Measurements from ENCODE around the gene SMG7.

The SMG7 gene

DNA sequence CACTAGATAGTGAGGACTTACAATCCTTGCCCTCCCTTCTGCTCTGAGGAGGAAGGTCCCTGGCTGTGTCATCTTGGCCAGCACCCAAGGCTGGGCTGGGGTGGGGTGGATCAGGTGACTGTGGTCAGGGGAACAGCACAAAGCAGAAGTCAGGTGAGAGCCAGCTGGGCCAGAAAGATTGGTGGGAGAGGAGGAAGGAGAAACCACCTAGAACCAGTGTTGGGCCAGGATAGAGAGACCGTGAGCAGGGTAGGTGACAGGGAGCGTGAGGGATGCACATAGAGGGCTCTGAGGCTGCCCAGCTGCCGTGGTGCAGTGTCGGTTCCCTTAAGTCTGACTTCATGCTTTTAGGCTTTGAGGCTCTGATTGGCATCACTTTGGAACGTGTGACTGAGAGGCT lies 95.3 kb downstream of the SMG7 start:
- no peak for DNase-seq (ENCODE audit: low spot score)

DNA sequence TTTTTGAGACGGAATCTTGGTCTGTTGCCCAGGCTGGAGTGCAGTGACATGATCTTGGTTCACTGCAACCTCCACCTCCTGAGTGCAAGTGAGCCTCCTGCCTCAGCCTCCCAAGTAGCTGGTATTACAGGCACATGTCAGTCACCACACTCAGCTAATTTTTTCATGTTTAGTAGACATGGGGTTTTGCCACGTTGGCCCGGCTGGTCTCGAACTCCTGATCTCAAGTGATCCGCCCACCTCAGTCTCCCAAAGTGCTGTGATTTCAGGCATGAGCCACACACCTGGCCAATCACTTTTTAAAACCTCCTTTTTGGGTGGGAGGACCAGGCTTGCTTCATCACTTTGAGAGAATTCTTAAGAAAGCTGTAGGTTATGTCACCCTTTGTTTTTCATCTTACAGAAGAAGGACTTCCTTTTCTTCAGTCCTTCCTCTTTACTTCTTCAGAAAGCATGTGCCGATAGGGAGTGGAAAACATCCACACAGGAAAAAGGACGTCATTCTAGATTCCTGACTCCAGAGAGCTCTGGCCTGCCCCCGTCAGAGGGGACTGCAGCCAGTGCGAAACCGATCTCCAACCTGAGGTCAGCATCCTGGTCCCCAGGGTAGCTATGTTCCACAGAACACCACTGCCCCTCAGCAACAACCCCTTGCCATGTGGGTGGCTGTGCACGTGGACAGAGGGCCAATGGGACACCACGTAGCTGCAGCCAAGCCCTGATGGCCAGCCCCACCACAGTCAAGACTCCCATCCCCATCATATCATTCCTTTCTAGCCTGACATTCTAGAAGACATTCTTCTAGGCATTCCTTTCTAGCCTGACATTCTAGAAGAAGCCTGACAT lies 96.1 kb downstream of the SMG7 start:
- DNase-seq (ENCODE audit: low spot score), result no peak

DNA sequence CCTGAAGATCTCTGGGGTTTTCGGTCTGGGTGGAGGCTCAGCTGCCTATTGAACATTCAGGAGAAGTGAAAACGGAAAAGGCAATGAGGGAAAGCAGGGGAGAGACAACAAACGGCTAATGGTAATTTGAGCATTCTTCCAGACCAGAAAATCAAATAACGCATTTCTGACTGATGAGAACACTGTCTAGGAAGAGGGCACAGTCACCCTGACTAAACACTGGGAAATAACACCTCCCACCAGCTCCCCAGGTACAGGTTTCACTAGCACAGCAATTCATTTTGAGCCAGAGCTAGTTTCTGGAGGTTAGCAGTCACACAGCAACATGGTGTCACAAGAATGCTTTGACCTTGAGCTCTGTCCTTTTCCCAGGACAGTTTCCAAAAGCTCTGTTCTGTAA lies 96.8 kb downstream of the SMG7 start:
- no peak for DNase-seq (ENCODE audit: low spot score)

DNA sequence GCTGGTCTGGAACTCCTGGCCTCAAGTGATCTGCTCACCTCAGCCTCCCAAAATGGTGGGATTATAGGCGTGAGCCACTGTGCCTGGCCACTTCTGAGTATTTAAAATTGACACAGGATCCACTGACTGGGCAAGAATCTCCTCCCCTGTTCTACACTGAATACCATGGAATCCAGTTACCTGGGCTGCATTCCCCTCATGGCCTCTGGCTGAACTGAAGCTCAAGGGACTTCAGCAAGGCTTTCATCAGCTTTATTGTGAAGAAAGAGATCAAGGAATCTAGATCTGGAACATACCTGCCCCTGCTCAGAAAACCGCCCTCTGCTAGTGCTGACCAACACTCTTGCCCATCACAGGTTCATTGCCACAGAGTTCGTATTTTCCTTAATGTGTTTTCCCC lies 97.5 kb downstream of the SMG7 start:
- no peak for DNase-seq (ENCODE audit: low spot score)

DNA sequence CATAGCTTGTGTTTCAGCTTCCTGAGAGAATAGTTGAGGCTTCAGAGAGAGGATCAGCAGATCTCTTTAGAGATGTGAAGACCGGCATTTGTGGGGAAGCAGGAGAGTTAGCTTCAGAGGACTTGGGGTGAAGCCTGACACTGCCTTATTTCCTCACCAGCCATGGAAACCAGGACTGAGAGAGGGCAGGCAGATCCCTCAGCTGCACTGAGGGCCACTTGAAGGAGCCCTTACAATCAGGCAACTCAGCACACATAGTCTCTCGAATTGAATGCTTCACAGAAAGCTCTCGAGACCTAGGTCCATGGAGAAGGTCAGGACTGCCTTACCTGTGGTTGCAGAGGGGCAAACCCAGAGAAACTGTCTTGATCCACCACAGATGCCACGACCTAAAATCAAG lies 98.2 kb downstream of the SMG7 start:
- DNase-seq (ENCODE audit: low spot score), result no peak

DNA sequence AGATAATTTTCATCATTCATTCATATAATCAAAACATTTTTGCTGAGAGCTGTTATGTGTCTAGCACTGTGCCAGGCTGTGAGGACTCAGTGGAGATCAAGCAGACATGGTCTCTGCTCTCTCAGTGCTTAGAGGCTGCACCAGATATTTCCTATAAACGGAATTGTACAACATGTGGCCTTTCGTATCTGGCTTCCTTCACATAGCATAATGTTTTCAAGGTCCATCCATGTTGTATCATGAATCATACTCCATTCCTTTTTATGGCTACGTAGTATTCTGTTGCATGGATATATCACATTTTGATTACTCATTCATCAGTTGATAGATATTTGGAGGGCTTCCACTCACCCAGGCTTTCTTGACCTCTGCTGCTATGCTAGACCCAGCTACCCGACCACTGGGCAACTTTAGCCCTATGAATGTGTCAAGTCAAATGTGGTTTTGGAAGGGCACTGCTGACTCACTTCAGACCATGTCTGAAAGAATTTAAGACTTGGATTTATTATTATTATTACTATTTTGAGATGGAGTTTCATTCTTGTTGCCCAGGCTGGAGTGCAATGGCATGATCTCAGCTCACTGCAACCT lies 99.5 kb downstream of the SMG7 start:
- DNase-seq (ENCODE audit: low spot score), result no peak

DNA sequence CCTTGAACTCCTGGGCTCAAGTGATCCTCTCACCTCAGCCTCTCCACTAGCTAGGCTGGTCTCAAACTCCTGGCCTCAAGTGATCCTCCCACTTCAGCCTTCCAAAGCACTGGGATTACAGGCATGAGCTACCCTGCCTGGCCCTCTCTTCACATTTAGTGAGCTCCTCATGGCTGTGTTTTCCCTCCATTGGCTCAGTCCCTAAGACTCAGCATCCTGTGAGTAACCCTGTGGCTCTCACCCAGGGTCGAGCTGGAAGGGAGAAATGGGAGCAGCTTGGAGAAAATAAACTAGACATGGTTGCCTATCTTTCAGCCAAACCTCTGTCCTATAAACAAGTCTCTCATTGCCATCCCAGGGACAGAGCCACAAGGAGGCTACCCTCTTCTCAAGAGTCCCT lies 100.4 kb downstream of the SMG7 start:
- no peak for DNase-seq (ENCODE audit: low spot score)

DNA sequence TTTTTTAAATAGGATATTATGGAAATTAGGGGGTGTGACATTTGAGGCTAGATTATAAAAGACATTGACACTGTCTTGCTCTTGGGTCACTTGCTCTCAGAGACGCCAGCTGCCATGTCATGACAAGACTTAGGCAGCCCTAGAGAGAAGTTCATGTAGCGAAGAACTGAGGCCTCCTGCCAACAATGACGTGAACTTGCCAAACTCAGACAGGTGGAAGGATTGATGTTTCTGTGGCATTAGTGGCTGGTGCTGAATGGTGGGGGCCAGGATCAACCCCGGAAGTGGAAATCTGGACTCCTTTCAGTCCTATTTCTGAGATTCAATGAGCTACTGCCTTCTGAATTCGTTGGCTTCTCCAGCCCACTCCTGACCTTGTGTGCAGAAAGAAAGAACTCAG lies 103.3 kb downstream of the SMG7 start:
- no peak for DNase-seq (ENCODE audit: low spot score)

DNA sequence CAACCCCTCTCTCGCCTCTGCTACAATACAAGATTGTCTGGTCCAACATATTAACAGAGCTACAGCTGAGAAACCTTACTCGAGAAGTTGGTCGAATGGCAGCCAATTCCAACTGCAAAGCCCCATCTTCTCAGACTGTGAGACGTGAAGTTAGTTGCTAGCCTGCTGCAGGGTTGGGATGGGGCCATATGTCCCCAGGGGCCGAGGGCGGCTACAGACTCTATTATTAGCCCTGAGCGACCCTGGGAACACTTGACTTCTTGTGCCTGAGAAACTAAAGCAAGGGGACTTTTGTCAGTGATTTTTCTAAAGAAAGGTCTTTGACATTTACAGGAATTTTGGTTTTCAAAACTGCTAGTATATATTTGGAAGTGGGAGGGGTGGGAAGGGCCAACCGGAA lies 104.2 kb downstream of the SMG7 start:
- DNase-seq (ENCODE audit: low spot score), result no peak

DNA sequence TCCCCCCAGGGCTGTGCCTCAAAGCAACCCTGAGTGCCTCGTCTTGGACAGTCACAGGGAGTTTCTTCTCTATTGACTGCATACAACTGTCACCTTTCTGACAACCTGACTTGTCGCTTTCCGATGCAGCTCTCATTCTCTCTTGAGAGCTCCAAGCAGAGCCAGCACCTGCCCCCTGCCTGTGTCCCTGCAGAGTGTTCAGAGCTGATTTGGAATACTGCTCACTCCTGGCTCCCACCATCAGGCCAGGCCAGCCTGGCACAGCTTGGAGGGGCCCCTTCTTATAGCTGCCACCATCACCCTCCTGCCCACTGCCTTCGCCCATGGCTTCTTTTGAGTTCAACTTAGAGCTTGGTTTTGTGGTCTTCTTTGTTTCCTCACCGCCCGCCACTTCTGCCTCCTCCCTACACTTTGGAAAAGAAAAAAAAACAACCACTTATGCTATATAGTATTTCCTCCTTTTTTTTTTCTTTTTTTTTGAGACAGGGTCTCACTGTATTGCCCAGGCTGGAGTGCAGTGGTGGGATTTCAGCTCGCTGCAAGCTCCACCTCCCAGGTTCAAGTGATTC lies 105.7 kb downstream of the SMG7 start:
- DNase-seq (ENCODE audit: low spot score), result no peak

DNA sequence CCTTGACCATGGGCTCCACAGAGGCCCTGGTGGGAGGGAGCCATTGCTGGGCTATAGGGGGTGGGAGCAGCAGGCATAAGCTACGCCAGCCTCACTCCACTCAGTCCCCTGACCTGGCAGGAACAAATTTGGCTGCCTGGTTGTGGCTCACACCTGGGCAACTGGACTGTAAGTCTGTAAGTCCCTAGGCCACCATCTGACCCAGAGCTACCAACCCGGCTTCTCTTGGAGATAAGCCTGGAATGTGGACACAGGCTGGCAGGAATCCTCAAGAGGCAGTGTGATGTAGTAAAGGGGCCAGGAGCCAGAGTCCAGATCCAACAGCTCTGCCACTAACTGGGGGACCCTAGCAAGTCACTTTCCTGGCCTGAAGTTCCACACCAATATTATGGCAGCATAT lies 106.6 kb downstream of the SMG7 start:
- no peak for DNase-seq (ENCODE audit: low spot score)

DNA sequence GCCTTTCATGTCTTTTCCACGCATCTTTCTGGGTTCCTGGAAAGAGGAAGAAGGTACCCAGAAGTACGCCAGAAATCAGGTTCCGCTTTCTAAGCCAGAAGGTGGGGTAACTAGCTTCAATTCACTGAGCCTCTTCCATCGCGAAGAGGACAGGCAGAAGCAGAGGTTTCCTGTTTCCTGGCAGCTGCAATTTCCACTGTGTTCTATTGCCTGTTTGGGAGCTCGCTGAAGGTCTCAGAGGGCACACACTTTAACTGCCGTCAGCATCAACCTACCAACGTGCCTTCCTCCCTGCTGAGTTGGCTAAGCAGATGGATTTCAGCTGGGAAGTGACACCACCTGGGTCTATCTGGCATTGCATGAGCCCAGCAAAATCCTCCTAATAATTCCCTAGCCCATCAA lies 108.0 kb downstream of the SMG7 start:
- no peak for DNase-seq (ENCODE audit: low spot score)

DNA sequence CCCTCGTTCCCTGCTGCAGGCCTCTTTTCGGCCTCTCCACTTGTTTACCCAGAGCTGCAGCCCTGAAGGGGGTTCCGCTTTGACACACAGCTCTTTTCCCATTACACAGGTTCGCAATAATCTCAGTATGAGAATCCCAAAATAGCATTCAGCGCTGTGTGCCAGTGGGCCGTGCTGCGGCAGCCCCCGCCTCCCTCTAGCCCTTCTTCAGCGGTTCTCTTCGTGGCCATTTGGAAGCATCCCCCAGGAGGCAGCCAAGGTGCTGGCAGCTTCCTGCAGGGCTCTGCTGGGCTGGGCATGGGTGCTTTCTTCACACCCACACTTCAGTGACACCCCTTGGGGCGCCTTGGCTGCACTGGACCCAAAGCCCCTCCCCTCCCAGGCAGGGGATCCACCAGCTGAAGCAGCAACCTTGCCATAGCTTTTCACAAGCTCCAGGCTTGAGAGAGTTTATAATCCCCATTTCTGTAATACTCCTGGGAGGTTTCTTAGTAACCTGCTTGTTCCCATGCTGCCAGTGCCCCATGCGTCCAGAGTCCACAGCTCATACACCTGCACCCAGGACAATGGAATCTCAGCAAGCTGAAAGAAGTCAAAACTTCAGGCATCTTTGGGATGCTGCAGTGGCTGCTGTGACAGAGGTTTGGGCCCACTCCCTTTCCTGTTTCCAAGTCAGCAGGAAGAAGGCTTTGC lies 109.9 kb downstream of the SMG7 start:
- DNase-seq (ENCODE audit: low spot score), result no peak

DNA sequence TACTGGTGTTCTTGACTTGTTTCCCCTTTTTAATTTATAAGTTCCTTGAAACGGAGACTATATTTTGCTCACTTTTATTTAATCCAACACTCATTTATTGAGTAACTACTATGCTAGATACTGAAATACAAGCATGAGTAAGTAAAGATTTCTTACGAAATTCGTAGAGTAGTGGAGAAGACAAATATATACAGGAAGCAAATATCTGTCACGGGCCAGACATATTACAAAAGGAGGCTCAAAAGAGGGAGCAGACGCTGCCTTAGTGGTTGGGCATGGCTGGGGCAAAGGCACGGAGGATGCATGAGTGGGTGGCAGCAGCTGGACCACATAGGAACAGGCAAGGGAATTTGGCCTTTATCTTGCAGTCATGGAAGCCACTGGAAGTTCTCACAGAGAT lies 111.2 kb downstream of the SMG7 start:
- no peak for DNase-seq (ENCODE audit: low spot score)

DNA sequence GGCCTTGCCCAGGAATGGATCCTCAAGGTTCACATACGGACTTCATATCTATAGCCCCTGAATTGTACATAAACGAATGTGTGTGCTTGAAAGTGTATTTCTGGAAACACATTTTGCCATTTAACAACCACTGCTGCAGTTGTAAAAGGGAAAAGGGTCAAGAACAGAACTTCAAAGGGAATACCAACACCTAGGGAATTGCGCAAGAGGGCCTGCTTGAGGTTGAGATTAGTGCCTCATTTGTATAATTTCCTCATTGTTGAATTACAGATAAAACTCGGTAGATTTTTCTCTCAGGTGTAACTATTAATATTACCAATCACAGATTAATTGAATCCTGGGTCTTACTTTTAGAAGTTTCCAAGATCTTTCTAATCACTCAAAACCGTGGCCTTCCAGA lies 111.8 kb downstream of the SMG7 start:
- no peak for DNase-seq (ENCODE audit: low spot score)

DNA sequence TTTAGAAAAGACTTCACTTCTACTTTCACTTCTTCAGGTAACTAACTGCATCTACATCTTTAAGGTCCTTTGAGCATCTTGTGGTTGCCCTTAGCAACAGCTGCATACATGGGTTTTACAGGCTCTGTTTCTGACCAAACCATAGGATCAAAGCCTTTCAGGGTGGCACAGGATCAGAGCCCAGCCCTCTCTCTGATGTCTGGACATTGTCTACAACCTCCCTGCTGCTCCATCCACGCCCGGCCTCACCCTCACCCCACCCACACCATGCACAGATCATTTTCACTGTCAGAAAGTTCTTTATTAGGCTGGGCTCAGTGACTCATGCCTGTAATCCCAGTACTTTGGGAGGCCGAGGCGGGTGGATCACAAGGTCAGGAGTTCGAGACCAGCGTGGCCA lies 112.7 kb downstream of the SMG7 start:
- DNase-seq (ENCODE audit: low spot score), result no peak

DNA sequence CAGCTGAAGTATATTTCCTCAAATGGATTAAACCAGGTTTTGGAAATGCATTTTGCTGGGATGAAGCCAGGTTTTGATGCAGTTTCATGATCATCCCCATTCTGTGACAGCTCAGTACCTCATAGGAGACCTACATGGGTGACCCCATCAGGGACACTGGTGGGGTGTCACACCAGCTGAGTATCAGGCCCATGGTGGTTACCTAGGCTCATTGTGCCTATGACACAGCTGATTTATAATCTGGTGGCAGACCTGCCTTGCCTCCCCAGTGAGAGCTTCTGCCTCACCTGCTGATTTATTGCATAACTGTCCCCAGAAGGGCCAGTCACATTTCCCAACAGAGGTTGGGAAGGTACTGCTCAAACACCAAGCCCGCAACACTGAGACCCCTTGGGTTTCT lies 114.2 kb downstream of the SMG7 start:
- no peak for DNase-seq (ENCODE audit: low spot score)

DNA sequence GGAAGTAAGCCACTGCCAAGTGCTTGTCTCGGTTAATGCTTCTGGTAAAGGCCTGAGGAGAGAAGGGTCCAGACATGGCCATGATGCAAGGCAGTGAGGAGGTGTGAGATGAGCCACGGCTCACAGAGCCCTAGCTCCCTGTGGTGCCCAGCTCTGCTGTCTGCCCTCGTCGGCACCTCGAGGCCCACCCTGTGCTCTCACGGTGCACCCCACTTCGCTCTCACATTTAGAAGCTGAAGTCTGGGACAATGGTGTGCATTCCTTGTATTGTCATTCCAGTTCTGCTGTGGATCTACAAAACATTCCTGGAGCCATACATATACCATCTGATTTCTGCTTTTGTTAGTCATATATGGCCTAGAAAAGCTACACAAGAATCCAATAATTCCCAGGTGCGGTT lies 114.6 kb downstream of the SMG7 start:
- no peak for DNase-seq (ENCODE audit: low spot score)

DNA sequence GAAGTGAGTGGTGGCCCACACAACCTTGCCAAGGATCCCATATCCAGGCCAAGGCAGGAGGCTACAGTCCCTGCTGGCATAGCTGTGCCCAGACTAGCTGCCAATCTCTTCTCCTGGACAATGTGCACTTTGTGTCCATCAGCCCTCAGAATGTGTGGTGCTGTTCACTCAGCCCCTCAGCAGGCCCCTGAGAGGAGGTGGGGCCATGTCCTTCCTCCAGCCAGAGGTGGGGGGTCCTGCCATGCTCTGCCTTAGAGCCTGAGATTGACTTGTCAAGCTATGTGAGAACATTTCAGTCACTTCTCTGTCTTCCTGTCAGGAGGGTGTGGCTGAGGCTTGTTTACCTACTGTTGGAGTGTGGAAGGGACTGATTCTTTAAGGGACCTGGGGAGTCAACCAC lies 116.5 kb downstream of the SMG7 start:
- no peak for DNase-seq (ENCODE audit: low spot score)

DNA sequence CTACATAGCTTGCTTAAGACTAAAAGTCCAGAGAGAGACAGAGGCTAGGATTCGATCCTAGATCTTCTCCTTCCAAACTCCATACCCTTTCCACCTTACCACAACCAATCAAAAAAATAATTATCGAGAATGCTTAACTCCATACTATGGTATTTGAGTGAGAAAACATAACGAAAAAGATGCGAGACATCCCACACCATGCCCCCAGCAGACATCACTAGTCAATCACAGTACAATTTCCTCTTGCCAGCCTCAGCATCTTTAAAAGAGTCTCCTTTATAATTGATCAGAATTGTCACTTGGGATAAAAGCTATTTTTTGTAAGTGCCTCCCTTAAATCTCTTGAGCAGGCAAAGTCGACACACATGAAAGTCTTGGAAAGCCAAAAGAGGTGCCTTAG lies 117.1 kb downstream of the SMG7 start:
- no peak for DNase-seq (ENCODE audit: low spot score)

DNA sequence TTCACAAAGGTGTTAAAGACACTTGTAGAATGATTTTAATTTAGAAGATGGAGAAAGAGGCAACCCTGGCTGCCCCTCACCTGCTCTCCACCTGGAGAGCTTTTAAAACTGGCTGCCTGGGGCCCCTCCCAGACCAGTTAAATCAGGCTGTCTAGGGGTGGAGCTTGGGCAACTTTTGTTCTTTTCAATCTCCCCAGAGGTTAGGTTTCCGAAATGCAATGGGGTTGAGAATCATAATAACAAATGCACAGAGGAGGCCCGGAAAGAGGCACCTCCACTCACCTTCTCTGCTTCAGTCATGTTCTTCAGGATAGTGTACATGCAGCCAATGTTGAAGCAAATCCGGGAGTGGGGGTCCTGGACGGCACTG lies 117.6 kb downstream of the SMG7 start:
- DNase-seq (ENCODE audit: low spot score), result no peak

DNA sequence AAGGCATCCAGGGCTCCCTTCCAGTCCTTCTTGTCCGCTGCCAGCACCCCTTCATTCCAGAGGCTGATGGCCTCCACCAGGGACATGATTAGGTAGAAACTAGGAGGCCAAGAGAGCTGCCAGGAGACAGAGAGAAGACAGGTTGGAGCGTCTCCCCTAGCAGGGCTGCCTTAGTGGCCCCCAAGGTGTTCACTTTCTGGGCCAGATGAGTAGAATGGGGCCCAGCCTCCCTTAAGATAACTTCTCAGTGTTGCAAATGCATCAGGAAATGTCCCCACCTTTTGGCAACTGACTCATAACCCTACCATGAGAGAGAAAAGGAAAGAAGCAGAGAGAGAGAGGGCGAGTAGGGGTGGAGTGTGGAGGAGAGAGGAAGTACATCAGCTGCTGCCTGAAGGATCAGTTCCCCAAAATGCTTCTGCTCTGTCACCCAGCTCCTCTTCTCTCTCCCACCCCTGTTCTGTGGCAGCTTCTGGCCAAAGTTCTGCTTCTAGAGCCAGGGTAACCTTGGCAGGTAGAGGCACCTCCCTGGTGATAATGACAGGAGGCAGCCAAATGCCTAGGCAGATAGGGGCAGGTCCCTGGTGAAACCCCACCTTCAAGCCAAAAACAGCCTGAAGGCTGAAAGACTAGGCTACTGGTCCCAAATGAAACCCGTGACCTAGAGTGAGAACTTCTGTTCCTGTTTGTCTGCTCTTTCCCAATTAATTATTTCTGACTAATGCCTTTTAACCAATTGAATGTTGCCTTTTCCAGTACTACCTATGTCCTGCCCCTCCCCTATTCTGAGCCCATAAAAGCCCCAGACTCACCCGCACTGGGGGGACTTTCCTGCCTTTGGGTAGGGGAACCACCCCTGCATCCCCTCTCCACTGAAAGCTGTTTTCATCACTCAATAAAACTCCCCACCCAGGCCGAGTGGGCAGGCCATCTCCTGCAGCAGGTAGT lies 118.2 kb downstream of the SMG7 start, which contains the start of gene NCF2:
Gene NCF2 (minus strand): TSS at position 216 of the 948 bp plus-strand sequence. CDS start 130 bp downstream, at position 86.
- no peak for DNase-seq (ENCODE audit: low spot score)
